K562 (cell line): ENCODE data around the gene SCNN1A. TPM values are rescaled to one million over a fixed set of nuclear protein-coding genes. Genes with fewer than 3 reads are reported as not detected.

Source experiments
- ATAC-seq: fragments of 200-7000 bp; cut with Tn5 transposase; 3 replicates; pipeline ENCODE4 v1.9.1; 2020; ENCODE audit warnings: moderate library complexity
- BruUV-seq: library from RNA; stranded (reverse); fragments of 400-500 nt; replicated peaks from 2 replicates; lab custom pipeline; 2021; lab: Mats Ljungman, UMichigan
- CTCF ChIA-PET: fragments of 300-600 bp; formaldehyde crosslinking; extraction: SDS; loops from one replicate; lab custom pipeline; 2021; ENCODE audit warnings: low intra/inter-chr PET ratio; lab: Yijun Ruan, JAX
- POLR2A ChIA-PET: fragments of 300-600, 350-650 bp; sonication (Branson Sonifier 250); formaldehyde crosslinking; extraction: SDS; loops from one replicate; lab custom pipeline; 2021; ENCODE audit warnings: antibody characterized with exemption, inconsistent platforms; lab: Yijun Ruan, JAX
- DNase-seq, 4 experiments: peaks; one replicate each; pipeline versions ENCODE4 v3.0.0 to v3.0.0-alpha.2; 2011 to 2018; ENCODE audit warnings: low spot score in 3 of 4, mixed read lengths in 3 of 4; ENCODE audit errors: extremely low read depth in 1 of 4
- FAIRE-seq: peaks from 2 replicates; lab custom pipeline; 2011; peaks lifted over from hg19 to GRCh38; lab: Jason Lieb, UNC
- H2AFZ ChIP-seq: 2 replicates; pipeline ENCODE4 v1.6.0; 2011; ENCODE audit warnings: low read depth, low read length, control low read depth, inconsistent platforms
- H3K27ac ChIP-seq: fragments of 200-600 bp; 3 replicates; pipeline ENCODE4 v1.8.0; 2011; ENCODE audit warnings: low read depth, mild to moderate bottlenecking, control low read depth, inconsistent platforms, low read length, moderate library complexity, mixed read lengths; ENCODE audit errors: extremely low read depth
- H3K27me3 ChIP-seq, 2 experiments: fragments of 300-600 bp in 1 of 2; 2 replicates in 1 of 2; 3 replicates in 1 of 2; pipeline versions ENCODE4 v1.6.0 to v1.8.0; 2011; ENCODE audit warnings: inconsistent platforms in 2 of 2, low read length in 2 of 2, mild to moderate bottlenecking in 1 of 2, mixed read lengths in 1 of 2, moderate library complexity in 1 of 2; ENCODE audit not compliant: control insufficient read depth in 2 of 2, insufficient read depth in 2 of 2
- H3K36me3 ChIP-seq: fragments of 300-600 bp; 3 replicates; pipeline ENCODE4 v1.8.0; 2011; ENCODE audit warnings: mild to moderate bottlenecking, low read length, inconsistent platforms; ENCODE audit not compliant: control insufficient read depth, insufficient read depth
- H3K4me1 ChIP-seq, 2 experiments: fragments of 200-600 bp in 1 of 2; replicated peaks in 1 of 2; 2 replicates in 1 of 2; 3 replicates in 1 of 2; pipeline versions ENCODE4 v1.5.1 to v1.8.0; 2011; ENCODE audit warnings: inconsistent platforms in 2 of 2, low read length in 2 of 2, mild to moderate bottlenecking in 1 of 2, mixed read lengths in 1 of 2, moderate library complexity in 1 of 2; ENCODE audit not compliant: control insufficient read depth in 2 of 2, insufficient read depth in 2 of 2
- H3K4me2 ChIP-seq: 2 replicates; pipeline ENCODE4 v1.6.1; 2011; ENCODE audit warnings: low read length, control low read depth, inconsistent platforms, mixed read lengths; ENCODE audit not compliant: insufficient read depth
- H3K4me3 ChIP-seq: fragments of 200-600 bp; sonication (generic), shearing (Covaris generic); 2 replicates; pipeline ENCODE4 v1.5.1; 2016; ENCODE audit warnings: control low read depth, inconsistent platforms
- H3K79me2 ChIP-seq: fragments of 200-600 bp; 3 replicates; pipeline ENCODE4 v1.8.0; 2011; ENCODE audit warnings: low read length, inconsistent platforms; ENCODE audit not compliant: control insufficient read depth, insufficient read depth
- H3K9ac ChIP-seq, 2 experiments: 2 replicates each; pipeline versions ENCODE4 v1.6.0 to v1.6.1; 2011; ENCODE audit warnings: low read depth in 2 of 2, low read length in 2 of 2, control low read depth in 1 of 2, inconsistent platforms in 1 of 2, mild to moderate bottlenecking in 1 of 2, mixed read lengths in 1 of 2; ENCODE audit not compliant: insufficient read depth in 1 of 2
- H3K9me1 ChIP-seq: one replicate; pipeline ENCODE4 v1.6.0; 2011; ENCODE audit warnings: inconsistent platforms, mild to moderate bottlenecking, low read length, moderate library complexity; ENCODE audit not compliant: control insufficient read depth, insufficient read depth
- H3K9me3 ChIP-seq: replicated peaks from 2 replicates; pipeline ENCODE4 v1.5.1; 2011; ENCODE audit warnings: low read depth, low read length, inconsistent platforms; ENCODE audit not compliant: control insufficient read depth, insufficient read depth
- H4K20me1 ChIP-seq: replicated peaks from 2 replicates; pipeline ENCODE4 v1.6.1; 2011; ENCODE audit warnings: low read length, inconsistent platforms, mixed read lengths; ENCODE audit not compliant: control insufficient read depth, insufficient read depth
- ARNT ChIP-seq, 2 experiments: fragments of 450-650 bp; IDR thresholded peaks; 2 replicates each; pipeline ENCODE4 v1.6.1; 2016; ENCODE audit warnings: mild to moderate bottlenecking in 1 of 2
- KAT2B ChIP-seq: IDR thresholded peaks from one replicate; pipeline ENCODE4 v1.6.1; 2012; ENCODE audit warnings: low read depth, mild to moderate bottlenecking, control low read depth, inconsistent platforms, low read length, moderate library complexity
- NFIC ChIP-seq: fragments of 450-650 bp; IDR thresholded peaks from 2 replicates; pipeline ENCODE4 v1.6.1; 2017; ENCODE audit warnings: mild to moderate bottlenecking, inconsistent platforms
- PTBP1 ChIP-seq: fragments of 200-400 bp; formaldehyde crosslinking; IDR thresholded peaks from 2 replicates; pipeline ENCODE4 v1.6.1; 2017; ENCODE audit warnings: low read depth, low read length
- PYGO2 ChIP-seq: fragments of 450-650 bp; IDR thresholded peaks from 2 replicates; pipeline ENCODE4 v1.6.1; 2016; ENCODE audit warnings: mild to moderate bottlenecking, missing genetic modification characterization, moderate library complexity, missing compliant biosample characterization
- SRSF1 ChIP-seq: fragments of 200-400 bp; formaldehyde crosslinking; IDR thresholded peaks from 2 replicates; pipeline ENCODE4 v1.6.1; 2017; ENCODE audit warnings: mild to moderate bottlenecking, low read depth, low read length, moderate library complexity
- ZNF133 ChIP-seq: fragments of 250-450 bp; sonication (Bioruptor Pico); IDR thresholded peaks from 2 replicates; pipeline ENCODE4 v1.4.0; 2020; ENCODE audit warnings: mild to moderate bottlenecking
- ZNF174 ChIP-seq: fragments of 250-450 bp; sonication (Bioruptor Pico); IDR thresholded peaks from 2 replicates; pipeline ENCODE4 v1.4.0; 2020; ENCODE audit warnings: mild to moderate bottlenecking
- WGBS: fragments of 100-300 bp; shearing (Covaris generic); methylation state at CpG from one replicate; pipeline ENCODE4 v1.1.6; 2016; ENCODE audit warnings: low coverage, mixed read lengths; ENCODE audit not compliant: insufficient coverage; ENCODE audit errors: missing lambda C conversion rate; 5-methylcytosine and 5-hydroxymethylcytosine counted together
- in situ Hi-C: fragments of 300-500 bp; cut with MboI; formaldehyde crosslinking; loops from 4 replicates; pipeline ENCODE4 v1.15.0; 2018; ENCODE audit warnings: inconsistent platforms, mixed read lengths
- intact Hi-C: fragments of 100-400 bp; cut with micrococcal nuclease; formaldehyde crosslinking; loops from 2 replicates; pipeline ENCODE4 v1.14.2; 2022
- polyA plus RNA-seq, 8 experiments: library from polyadenylated mRNA; depleted of rRNA in 4 of 8; stranded (reverse) in 5 of 8; unstranded in 3 of 8; fragments of >200 nt; fragmentation: Nextera tagmentation in 2 of 8; fragmentation: Illumina TruSeq in 1 of 8; extraction: Ambion mirVana in 2 of 8; extraction: Trizol in 1 of 8; gene quantifications; 2 replicates each; pipeline versions ENCODE4 v1.2.1 to v1.2.3, GENCODE V29; 2011 to 2014; ENCODE audit warnings: inconsistent platforms in 1 of 8, missing spikeins in 1 of 8
- total RNA-seq, 7 experiments: library from RNA; depleted of rRNA in 6 of 7; stranded (reverse); fragments of >200 nt in 6 of 7; fragmentation: Illumina TruSeq in 2 of 7; extraction: Trizol in 2 of 7; gene quantifications; 2 replicates each; pipeline versions ENCODE4 v1.2.1 to v1.2.3, GENCODE V29; 2011 to 2021; ENCODE audit warnings: low replicate concordance in 1 of 7
- TF ChIP-seq, protein P1 (sequence below): sonication (generic); formaldehyde crosslinking; IDR thresholded peaks from 2 replicates; pipeline ENCODE4 v1.8.1; 2023; ENCODE audit warnings: mild to moderate bottlenecking, missing genetic modification reagents

Gene SCNN1A
- total and polyA plus RNA-seq, 9 of the 15 experiments (the other 6 are each of a cell fraction or from before 2014, with no cell fraction given) = 0.15 to 0.49 (median 0.32) TPM; not detected in 5

DNA sequence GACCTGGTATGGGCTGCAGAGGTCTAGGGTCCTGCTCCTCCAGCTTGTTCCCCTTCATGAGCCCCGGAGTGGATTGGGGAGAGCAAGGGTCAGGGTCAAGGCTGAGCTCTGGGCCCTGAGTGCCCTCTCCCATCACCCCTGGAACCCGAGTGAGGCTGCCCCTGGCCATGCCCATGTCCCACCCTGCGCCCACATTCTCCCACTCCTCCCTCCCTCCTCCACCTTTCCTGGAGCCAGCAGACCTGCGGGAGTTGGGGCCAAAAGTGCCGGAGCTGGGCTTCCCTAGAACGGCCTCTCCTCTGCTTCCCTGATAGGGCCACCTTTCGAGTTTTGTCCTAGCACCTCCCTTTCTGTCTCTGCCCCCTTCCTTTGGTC lies 590 bp downstream of the SCNN1A start:
- 74% methylated on average over 3 of the region's 7 CpGs for WGBS
- Histone ChIP-seq H3K36me3 (no peaks in the 10 kb centered on the region), H3K4me1 (peaks cover 30 to 44% of the 10 kb centered on the region in 2 experiments; a peak in 4 of 5 replicates), H4K20me1 (no peaks in the 10 kb centered on the region), H3K9me1 (peaks cover 4% of the 10 kb centered on the region), H3K27me3 (no peaks in the 10 kb centered on the region), H3K27ac (no peak overlapping the region), H3K4me2 (no peak overlapping the region), H3K4me3 (no peak overlapping the region), H3K9ac (no peak overlapping the region; a peak in 1 of 4 replicates), H2AFZ (no peak overlapping the region), H3K9me3 (no peaks in the 10 kb centered on the region), H3K79me2 (no peaks in the 10 kb centered on the region)
- ChIA-PET CTCF (no interaction called here), POLR2A (interaction anchor here (0.6 to 2.1 kb wide), 5 partner anchors 9 to 96 kb away, joined by 3 to 15 read pairs (median 3); partner anchors contain the start of genes LTBR and VAMP1)
- TF ChIP-seq PTBP1 (no peak), NFIC (no peak), ZNF133 (CRISPR knock-in tag) (no peak), ZNF174 (CRISPR knock-in tag) (no peak), KAT2B (no peak), ARNT (IDR thresholded peaks at IDR 0.05) (no peak), PYGO2 (tag) (no peak), SRSF1 (no peak)
- TF ChIP-seq, protein P1, sequence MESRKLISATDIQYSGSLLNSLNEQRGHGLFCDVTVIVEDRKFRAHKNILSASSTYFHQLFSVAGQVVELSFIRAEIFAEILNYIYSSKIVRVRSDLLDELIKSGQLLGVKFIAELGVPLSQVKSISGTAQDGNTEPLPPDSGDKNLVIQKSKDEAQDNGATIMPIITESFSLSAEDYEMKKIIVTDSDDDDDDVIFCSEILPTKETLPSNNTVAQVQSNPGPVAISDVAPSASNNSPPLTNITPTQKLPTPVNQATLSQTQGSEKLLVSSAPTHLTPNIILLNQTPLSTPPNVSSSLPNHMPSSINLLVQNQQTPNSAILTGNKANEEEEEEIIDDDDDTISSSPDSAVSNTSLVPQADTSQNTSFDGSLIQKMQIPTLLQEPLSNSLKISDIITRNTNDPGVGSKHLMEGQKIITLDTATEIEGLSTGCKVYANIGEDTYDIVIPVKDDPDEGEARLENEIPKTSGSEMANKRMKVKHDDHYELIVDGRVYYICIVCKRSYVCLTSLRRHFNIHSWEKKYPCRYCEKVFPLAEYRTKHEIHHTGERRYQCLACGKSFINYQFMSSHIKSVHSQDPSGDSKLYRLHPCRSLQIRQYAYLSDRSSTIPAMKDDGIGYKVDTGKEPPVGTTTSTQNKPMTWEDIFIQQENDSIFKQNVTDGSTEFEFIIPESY (CRISPR knock-in tag) = no peak
- intact Hi-C loops = no loop called here
- FAIRE-seq (no peak), ATAC-seq (no peak), DNase-seq (no peak)
- no TSS peak for BruUV-seq
- in situ Hi-C loops = loop anchor here (5.0 kb wide), 1 partner anchor 37 kb away; no protein-coding TSS in a partner anchor
